ENCODE data around the gene ANAPC2. TPM values are rescaled to one million over a fixed set of nuclear protein-coding genes. Genes with fewer than 3 reads are reported as not detected.
A peak's percentile ranks its signal among the peaks of the same experiment; 100 is the strongest.

The ANAPC2 gene
- total RNA-seq, 1 experiment from 2014 or later = 95.4 TPM

- H3K4me1 ChIP-seq (replicated peaks; ENCODE audit: insufficient read depth) = peaks cover 55% of the 10 kb centered on the region
- peak in 1 of 2 experiments; percentile 67 for DNase-seq
- intact Hi-C loops (cut with micrococcal nuclease; ENCODE audit: unreplicated experiment) = loop anchor here (1.0 to 2.0 kb wide), 6 partner anchors 29 to 181 kb away; partner anchors contain the start of genes ANAPC2, NPDC1, SAPCD2 and SSNA1
- no peak overlapping the region for H2AFZ ChIP-seq
- H3K27me3 ChIP-seq (ENCODE audit: insufficient read depth, low read depth) = no peaks in the 10 kb centered on the region
- POLR2A ChIA-PET (ENCODE audit: unreplicated experiment) = interaction anchor here (0.5 to 1.5 kb wide), 5 partner anchors 13 to 39 kb away, joined by 3 to 7 read pairs (median 4); partner anchors contain the start of gene TUBB4B
- TF ChIP-seq, protein P1, sequence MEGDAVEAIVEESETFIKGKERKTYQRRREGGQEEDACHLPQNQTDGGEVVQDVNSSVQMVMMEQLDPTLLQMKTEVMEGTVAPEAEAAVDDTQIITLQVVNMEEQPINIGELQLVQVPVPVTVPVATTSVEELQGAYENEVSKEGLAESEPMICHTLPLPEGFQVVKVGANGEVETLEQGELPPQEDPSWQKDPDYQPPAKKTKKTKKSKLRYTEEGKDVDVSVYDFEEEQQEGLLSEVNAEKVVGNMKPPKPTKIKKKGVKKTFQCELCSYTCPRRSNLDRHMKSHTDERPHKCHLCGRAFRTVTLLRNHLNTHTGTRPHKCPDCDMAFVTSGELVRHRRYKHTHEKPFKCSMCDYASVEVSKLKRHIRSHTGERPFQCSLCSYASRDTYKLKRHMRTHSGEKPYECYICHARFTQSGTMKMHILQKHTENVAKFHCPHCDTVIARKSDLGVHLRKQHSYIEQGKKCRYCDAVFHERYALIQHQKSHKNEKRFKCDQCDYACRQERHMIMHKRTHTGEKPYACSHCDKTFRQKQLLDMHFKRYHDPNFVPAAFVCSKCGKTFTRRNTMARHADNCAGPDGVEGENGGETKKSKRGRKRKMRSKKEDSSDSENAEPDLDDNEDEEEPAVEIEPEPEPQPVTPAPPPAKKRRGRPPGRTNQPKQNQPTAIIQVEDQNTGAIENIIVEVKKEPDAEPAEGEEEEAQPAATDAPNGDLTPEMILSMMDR (conservative IDR thresholded peaks at IDR 0.05) = no peak
- TF ChIP-seq EZH2 (IDR thresholded peaks at IDR 0.05; ENCODE audit: low read depth) = no peak
- peak overlapping the region; percentile 29; the same call in 1 of the 2 replicates for H3K4me3 ChIP-seq
- H3K4me2 ChIP-seq = peak overlapping the region; percentile 99
- H4K20me1 ChIP-seq (ENCODE audit: insufficient read depth) = no peaks in the 10 kb centered on the region
- no peaks in the 10 kb centered on the region for H3K9me3 ChIP-seq (ENCODE audit: insufficient read depth, low read depth)
- no peaks in the 10 kb centered on the region for H3K9me2 ChIP-seq (ENCODE audit: insufficient read depth)
- peaks cover 43% of the 10 kb centered on the region for H3F3A ChIP-seq (ENCODE audit: insufficient read depth, low read depth)
- CTCF ChIA-PET = interaction anchor here (0.6 to 2.3 kb wide), 5 partner anchors 9 to 410 kb away, joined by 3 to 15 read pairs (median 3); partner anchors contain the start of gene SSNA1
- no peaks in the 10 kb centered on the region for H3K36me3 ChIP-seq (ENCODE audit: low read depth)
- H3K79me2 ChIP-seq (ENCODE audit: low read depth) = peaks cover 7% of the 10 kb centered on the region; the same call in 1 of the 2 replicates
- BruUV-seq (replicated peaks) = no TSS peak
- H3K27ac ChIP-seq = peak overlapping the region; percentile 79
Measured at GRCh38 chr9:137227853-137228505, 39.6 kb upstream of the ANAPC2 start.

- no TSS peak for BruUV-seq (replicated peaks)
- Histone ChIP-seq H3K79me2 (ENCODE audit: low read depth) (peaks cover 7% of the 10 kb centered on the region; the same call in 1 of the 2 replicates), H4K20me1 (ENCODE audit: insufficient read depth) (no peaks in the 10 kb centered on the region), H3K4me3 (peak within 1 kb of the TSS; percentile 90; the same call in 1 of the 2 replicates), H2AFZ (no peak within 1 kb of the TSS), H3F3A (ENCODE audit: insufficient read depth, low read depth) (peaks cover 44% of the 10 kb centered on the region), H3K4me1 (replicated peaks; ENCODE audit: insufficient read depth) (peaks cover 55% of the 10 kb centered on the region), H3K27ac (peak within 1 kb of the TSS; percentile 79), H3K9me3 (ENCODE audit: insufficient read depth, low read depth) (no peaks in the 10 kb centered on the region), H3K9me2 (ENCODE audit: insufficient read depth) (no peaks in the 10 kb centered on the region), H3K4me2 (peak within 1 kb of the TSS; percentile 99), H3K27me3 (ENCODE audit: insufficient read depth, low read depth) (no peaks in the 10 kb centered on the region), H3K36me3 (ENCODE audit: low read depth) (no peaks in the 10 kb centered on the region)
- DNase-seq = peak; percentile 88 to 99
- TF ChIP-seq, protein P1 (conservative IDR thresholded peaks at IDR 0.05) = peak; percentile 95
- no peak for TF ChIP-seq EZH2 (IDR thresholded peaks at IDR 0.05; ENCODE audit: low read depth)
- ChIA-PET CTCF (interaction anchor here (0.6 to 2.3 kb wide), 8 partner anchors 9 to 410 kb away, joined by 3 to 15 read pairs (median 4); partner anchors contain the start of genes DPP7 and SSNA1), POLR2A (ENCODE audit: unreplicated experiment) (interaction anchor here (0.5 to 1.6 kb wide), 7 partner anchors 13 to 317 kb away, joined by 3 to 12 read pairs (median 4); partner anchors contain the start of gene TUBB4B)
- intact Hi-C loops (cut with micrococcal nuclease; ENCODE audit: unreplicated experiment) = loop anchor here (1.0 to 2.0 kb wide), 6 partner anchors 30 to 180 kb away; partner anchors contain the start of genes ANAPC2, NPDC1, SAPCD2 and SSNA1
Measured at GRCh38 chr9:137227054-137227852, 38.9 kb upstream of the ANAPC2 start, which contains the start of gene RNF224. TSS of gene RNF224 (plus strand) at chr9:137227502. CDS start at chr9:137228336, 834 bp downstream.

Data from PC-9 (cell line).